ENCODE measurements around the gene HPN. TPM values are rescaled to one million over a fixed set of nuclear protein-coding genes. Genes with fewer than 3 reads are reported as not detected.

Gene HPN
- total and polyA plus RNA-seq, 2 experiments from 2014 or later: 14.0 to 17.4 TPM

GRCh38 chr19:35018379-35018778 lies 23.1 kb upstream of the HPN start:
- peaks cover 13% of the 10 kb centered on the region for H3K27me3 Mint-ChIP-seq (ENCODE audit: insufficient read depth, low read depth, poor library complexity)
- Histone ChIP-seq H4K20me1 (replicated peaks; ENCODE audit: insufficient read depth) (peaks cover 14% of the 10 kb centered on the region), H3K4me1 (ENCODE audit: insufficient read depth) (no peaks in the 10 kb centered on the region), H3K36me3 (ENCODE audit: insufficient read depth) (peaks cover 69% of the 10 kb centered on the region), H3K9me2 (ENCODE audit: insufficient read depth) (no peaks in the 10 kb centered on the region), H3F3A (replicated peaks; ENCODE audit: low read depth) (peaks cover 15% of the 10 kb centered on the region), H3K4me2 (no peak overlapping the region), H2AFZ (no peak overlapping the region), H3K79me2 (replicated peaks; ENCODE audit: insufficient read depth) (no peaks in the 10 kb centered on the region), H3K27ac (ENCODE audit: low read depth) (no peak overlapping the region), H3K4me3 (no peak overlapping the region), H3K27me3 (ENCODE audit: insufficient read depth) (no peaks in the 10 kb centered on the region)
- H3K4me1 Mint-ChIP-seq: no peaks in the 10 kb centered on the region
- no peak overlapping the region for H3K27ac Mint-ChIP-seq
- H3K4me3 Mint-ChIP-seq: no peak overlapping the region; the same call in 2 of the 3 replicates
- ATAC-seq (no peak), DNase-seq (ENCODE audit: low spot score) (no peak)
- no peaks in the 10 kb centered on the region; the same call in 2 of the 3 replicates for H3K9me3 Mint-ChIP-seq
- TF ChIP-seq ETS1 (IDR thresholded peaks at IDR 0.05) (no peak), EZH2phosphoT487 (IDR thresholded peaks at IDR 0.05; ENCODE audit: unreplicated experiment) (no peak), CTCF (conservative IDR thresholded peaks at IDR 0.05; ENCODE audit: low read depth in 2 of 2) (no peak), POLR2AphosphoS5 (IDR thresholded peaks at IDR 0.05; ENCODE audit: low read depth) (no peak), ZNF331 (CRISPR knock-in tag; IDR thresholded peaks at IDR 0.05; ENCODE audit: low read depth) (no peak), EZH2 (IDR thresholded peaks at IDR 0.05; ENCODE audit: low read depth, unreplicated experiment) (no peak), NANOG (IDR thresholded peaks at IDR 0.05; ENCODE audit: borderline replicate concordance) (no peak), ZNF114 (CRISPR knock-in tag; IDR thresholded peaks at IDR 0.05) (no peak), CREB1 (CRISPR knock-in tag; IDR thresholded peaks at IDR 0.05; ENCODE audit: low read depth) (no peak)
- TF ChIP-seq, protein P1, sequence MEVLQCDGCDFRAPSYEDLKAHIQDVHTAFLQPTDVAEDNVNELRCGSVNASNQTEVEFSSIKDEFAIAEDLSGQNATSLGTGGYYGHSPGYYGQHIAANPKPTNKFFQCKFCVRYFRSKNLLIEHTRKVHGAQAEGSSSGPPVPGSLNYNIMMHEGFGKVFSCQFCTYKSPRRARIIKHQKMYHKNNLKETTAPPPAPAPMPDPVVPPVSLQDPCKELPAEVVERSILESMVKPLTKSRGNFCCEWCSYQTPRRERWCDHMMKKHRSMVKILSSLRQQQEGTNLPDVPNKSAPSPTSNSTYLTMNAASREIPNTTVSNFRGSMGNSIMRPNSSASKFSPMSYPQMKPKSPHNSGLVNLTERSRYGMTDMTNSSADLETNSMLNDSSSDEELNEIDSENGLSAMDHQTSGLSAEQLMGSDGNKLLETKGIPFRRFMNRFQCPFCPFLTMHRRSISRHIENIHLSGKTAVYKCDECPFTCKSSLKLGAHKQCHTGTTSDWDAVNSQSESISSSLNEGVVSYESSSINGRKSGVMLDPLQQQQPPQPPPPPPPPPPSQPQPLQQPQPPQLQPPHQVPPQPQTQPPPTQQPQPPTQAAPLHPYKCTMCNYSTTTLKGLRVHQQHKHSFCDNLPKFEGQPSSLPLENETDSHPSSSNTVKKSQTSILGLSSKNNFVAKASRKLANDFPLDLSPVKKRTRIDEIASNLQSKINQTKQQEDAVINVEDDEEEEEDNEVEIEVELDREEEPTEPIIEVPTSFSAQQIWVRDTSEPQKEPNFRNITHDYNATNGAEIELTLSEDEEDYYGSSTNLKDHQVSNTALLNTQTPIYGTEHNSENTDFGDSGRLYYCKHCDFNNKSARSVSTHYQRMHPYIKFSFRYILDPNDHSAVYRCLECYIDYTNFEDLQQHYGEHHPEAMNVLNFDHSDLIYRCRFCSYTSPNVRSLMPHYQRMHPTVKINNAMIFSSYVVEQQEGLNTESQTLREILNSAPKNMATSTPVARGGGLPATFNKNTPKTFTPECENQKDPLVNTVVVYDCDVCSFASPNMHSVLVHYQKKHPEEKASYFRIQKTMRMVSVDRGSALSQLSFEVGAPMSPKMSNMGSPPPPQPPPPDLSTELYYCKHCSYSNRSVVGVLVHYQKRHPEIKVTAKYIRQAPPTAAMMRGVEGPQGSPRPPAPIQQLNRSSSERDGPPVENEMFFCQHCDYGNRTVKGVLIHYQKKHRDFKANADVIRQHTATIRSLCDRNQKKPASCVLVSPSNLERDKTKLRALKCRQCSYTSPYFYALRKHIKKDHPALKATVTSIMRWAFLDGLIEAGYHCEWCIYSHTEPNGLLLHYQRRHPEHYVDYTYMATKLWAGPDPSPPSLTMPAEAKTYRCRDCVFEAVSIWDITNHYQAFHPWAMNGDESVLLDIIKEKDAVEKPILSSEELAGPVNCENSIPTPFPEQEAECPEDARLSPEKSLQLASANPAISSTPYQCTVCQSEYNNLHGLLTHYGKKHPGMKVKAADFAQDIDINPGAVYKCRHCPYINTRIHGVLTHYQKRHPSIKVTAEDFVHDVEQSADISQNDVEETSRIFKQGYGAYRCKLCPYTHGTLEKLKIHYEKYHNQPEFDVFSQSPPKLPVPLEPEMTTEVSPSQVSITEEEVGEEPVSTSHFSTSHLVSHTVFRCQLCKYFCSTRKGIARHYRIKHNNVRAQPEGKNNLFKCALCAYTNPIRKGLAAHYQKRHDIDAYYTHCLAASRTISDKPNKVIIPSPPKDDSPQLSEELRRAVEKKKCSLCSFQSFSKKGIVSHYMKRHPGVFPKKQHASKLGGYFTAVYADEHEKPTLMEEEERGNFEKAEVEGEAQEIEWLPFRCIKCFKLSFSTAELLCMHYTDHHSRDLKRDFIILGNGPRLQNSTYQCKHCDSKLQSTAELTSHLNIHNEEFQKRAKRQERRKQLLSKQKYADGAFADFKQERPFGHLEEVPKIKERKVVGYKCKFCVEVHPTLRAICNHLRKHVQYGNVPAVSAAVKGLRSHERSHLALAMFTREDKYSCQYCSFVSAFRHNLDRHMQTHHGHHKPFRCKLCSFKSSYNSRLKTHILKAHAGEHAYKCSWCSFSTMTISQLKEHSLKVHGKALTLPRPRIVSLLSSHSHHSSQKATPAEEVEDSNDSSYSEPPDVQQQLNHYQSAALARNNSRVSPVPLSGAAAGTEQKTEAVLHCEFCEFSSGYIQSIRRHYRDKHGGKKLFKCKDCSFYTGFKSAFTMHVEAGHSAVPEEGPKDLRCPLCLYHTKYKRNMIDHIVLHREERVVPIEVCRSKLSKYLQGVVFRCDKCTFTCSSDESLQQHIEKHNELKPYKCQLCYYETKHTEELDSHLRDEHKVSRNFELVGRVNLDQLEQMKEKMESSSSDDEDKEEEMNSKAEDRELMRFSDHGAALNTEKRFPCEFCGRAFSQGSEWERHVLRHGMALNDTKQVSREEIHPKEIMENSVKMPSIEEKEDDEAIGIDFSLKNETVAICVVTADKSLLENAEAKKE (CRISPR knock-in tag; IDR thresholded peaks at IDR 0.05): no peak
- H3K36me3 Mint-ChIP-seq (ENCODE audit: low read depth): peaks cover 88% of the 10 kb centered on the region

All from GM23338 (cell line).